Activated gamma-delta T cell treated with anti-CD3 and anti-CD28 coated beads, Interleukin-2, amount 50 U/mL, for 16 hours (primary cell): ENCODE results near the gene ANO2.
"Not testable (repeated sequence)": the region's sequence is repeated elsewhere in the genome, so short reads cannot be mapped to it uniquely, and the experiment has no call there.

Experiments
- DNase-seq: peaks from one replicate; pipeline ENCODE4 v3.0.0-alpha.2; 2020; ENCODE audit warnings: low read depth

Gene ANO2

GRCh38 chr12:5665615-5666014 is 279.4 kb downstream of the ANO2 start:
- DNase-seq = no peak

DNA sequence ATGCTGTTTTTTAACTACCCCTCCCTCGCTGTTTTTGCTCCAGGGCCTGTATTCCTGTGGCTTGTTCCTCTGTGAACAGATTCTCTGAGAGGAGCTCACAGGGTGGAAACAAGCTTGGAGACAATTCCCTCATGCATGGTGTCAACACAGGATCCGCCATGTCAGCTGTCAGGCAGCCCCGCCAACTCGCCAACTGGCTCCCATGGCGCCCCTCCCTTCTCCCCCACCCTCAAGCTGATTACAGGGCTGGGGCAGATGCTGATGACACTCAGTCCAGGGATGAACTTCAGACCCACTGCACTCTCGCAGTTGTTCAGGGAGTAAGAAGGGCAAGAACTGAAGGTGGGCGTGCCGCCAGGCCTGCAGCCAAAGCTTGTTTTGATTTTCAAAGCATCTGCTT is 283.2 kb downstream of the ANO2 start:
- no peak for DNase-seq

GRCh38 chr12:5660238-5660637 is 284.8 kb downstream of the ANO2 start:
- DNase-seq = no peak

- not testable (repeated sequence) for DNase-seq
These were observed 286.6 kb downstream of the ANO2 start for GRCh38 chr12:5658339-5658941.

DNA sequence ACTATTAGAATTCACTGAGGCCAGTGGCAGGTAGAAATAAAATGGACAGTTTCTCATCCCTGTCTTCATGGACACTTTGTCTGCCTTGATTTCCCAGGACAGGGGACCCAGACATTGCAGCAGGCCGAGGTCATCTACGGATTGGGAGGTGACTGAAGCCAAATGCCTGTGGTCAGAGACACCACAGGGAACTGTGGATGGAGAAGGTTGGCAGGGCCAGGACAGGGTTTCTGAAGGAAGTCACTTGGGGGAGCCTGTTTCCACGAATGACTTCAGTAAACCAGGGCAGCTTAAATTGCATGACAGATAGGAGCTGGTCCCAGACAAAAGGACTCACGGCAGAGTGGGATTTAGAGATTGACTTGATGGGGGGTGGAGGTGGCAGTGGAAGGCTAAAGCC is 288.2 kb downstream of the ANO2 start:
- DNase-seq = no peak

GRCh38 chr12:5655120-5655519 is 289.9 kb downstream of the ANO2 start:
- DNase-seq = no peak

DNA sequence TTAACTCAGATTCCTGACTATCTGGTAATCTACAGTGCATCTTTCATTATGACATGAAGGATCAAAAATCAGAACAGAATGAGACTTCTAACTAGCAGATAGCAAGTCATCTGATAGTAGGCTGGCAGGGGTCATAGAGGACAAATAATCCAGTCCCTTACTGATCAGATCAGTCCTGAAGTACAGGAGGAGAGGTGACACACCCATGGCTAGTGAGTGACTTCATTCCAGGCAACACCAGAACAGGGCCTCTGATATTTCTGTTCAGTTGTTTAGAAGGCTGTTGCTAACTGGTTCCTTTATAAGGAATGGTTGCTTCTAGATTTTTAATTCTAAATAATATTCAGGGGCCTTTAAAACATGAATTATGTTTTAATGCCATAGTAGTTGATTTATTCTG is 291.0 kb downstream of the ANO2 start:
- no peak for DNase-seq

- no peak for DNase-seq
These were observed 294.1 kb downstream of the ANO2 start for GRCh38 chr12:5650829-5651461.

DNA sequence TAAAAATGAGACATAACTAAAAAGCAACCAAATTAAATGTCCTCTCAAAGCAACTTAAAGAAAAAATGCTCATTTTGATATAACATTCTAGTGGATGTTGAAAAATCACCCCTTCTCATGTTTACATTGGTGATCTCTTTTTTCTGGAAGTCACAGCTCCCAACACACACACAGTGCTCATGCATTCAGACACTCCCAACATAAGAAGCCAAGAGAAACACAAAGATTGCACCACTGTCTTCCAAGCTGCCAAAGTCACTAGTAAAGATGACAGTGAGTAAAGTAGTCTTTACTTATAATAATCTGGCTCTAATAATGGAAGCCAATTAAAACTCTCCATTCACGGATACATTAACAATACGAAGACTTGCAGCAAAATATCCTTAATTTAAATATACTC is 294.8 kb downstream of the ANO2 start:
- DNase-seq = no peak

- no peak for DNase-seq
These were observed 296.2 kb downstream of the ANO2 start for GRCh38 chr12:5648692-5649359.

- DNase-seq = no peak
These were observed 301.8 kb downstream of the ANO2 start for GRCh38 chr12:5643266-5643665.

GRCh38 chr12:5637698-5638097 is 307.4 kb downstream of the ANO2 start:
- DNase-seq = no peak

GRCh38 chr12:5636907-5637306 is 308.2 kb downstream of the ANO2 start:
- DNase-seq = no peak

DNA sequence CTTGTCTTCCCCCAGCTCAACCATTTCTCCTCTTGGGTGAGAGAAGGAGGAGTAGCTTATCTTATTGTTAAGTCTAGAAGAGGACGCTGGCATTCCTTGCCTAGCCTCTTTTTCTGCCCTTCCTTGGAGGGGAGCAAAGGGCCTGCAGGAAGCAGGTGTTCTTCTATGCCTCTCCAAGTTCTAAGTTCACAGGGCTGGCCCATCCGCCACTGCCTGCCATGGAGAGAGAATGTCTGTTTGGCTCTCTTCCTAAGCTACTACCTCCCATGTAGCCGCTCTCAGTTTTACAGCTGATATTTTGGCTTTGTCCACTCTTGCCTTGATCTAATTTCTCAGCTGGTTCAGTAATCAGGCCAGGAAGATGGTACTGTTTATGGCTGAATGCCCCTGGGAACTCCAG is 312.0 kb downstream of the ANO2 start:
- no peak for DNase-seq

- no peak for DNase-seq
These were observed 312.6 kb downstream of the ANO2 start for GRCh38 chr12:5632453-5632852.

GRCh38 chr12:5631497-5631896 is 313.6 kb downstream of the ANO2 start:
- DNase-seq = no peak

DNA sequence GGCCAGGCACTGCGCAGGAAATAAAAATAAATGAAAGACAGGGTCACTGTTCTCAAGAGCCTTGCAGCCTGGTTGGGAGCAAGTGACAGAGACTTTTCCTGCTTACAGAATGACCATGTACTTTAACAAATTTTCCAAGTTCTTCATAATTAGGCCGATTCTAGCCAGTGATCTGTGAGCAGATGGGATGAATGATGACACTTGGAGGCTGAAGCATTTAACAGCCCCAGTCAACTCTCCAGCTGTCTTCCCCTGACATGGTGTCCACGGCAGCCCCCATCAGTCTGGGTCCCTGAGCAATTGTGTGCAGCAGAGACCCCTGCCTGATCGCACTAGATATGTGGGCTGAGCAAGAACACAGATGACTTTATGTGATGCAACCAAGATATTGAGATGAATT is 314.3 kb downstream of the ANO2 start:
- DNase-seq = no peak

DNA sequence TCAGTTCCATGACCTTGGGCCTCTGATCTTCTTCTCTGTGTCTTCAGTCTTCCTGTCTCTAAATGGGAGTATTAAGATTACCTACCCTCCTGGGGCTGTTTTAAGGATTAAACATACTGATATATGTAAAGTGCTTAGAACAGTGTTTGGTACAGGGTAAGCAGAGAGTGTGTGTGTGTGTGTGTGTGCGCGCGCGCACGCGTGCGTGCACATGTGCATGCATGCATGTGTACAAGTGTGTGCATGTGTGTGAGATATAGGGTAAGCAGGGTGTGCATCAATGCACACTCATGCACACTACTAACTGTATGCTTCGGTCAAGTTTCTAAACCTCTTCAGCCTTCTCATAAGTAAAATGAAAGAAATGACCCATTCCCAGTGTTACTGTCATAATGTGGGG is 316.6 kb downstream of the ANO2 start:
- DNase-seq = no peak

- no peak for DNase-seq
These were observed 317.9 kb downstream of the ANO2 start for GRCh38 chr12:5627053-5627630.

GRCh38 chr12:5626151-5626550 is 318.9 kb downstream of the ANO2 start:
- DNase-seq = no peak

DNA sequence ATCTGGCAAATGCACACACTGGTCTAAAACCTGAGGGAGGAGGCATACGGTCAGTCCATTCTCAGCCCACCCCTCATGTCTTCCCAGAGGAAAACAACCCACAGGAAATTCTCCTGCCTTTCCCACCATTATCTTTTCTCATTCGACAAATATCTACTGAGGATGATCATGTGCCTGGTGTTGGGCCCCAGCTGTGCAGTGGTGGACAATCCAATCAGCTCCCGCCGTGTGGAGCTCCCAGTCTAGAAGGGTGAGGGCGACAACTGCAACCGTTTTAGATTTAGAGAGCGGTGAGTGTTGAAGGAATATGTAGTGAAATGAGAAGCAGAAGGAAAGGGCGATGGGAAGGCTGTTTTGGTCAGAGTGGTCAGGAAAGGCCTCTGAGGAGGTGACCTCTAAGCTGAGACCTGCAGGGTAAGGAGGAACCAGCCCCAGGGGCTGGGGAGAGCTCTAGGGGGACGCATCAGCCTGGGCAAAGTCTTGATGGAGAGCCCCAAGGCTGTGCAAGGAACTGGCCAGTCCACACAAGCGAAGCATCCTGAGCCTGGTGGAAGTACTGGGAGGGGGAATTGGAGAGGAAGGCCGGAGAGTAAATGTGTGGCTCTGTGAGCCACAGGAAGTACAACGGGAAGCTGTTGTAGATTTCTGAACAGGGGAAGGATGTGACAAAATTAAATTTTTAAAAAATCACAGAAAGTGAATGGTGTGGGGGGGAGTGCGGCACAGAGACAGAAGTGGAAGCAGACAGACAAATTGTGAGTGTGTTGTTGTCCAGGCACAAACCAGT is 320.4 kb downstream of the ANO2 start:
- no peak for DNase-seq

- no peak for DNase-seq
These were observed 321.6 kb downstream of the ANO2 start for GRCh38 chr12:5623411-5623810.

DNA sequence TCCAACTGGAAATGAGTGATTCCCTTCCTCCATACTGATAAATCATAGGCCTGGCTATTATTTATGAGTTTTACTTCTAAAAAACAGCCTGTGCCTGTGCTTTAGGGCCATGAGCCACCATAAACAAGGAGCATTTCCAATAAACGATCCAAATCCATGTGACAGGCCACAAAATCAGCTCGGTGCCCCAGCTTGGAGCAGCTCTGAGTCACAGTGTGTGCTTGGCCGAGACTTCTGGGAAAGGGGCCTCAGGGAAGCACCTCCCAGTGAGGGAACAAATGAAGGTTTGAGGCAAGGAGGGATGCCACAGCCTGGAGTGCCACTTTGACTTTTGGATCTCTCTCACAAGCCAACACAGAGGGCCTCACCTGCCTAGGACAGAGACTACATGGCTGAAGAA is 322.8 kb downstream of the ANO2 start:
- DNase-seq = no peak
